ENCODE results near the gene WEE1.
A peak's percentile ranks its signal among the peaks of the same experiment; 100 is the strongest.
"Not testable (repeated sequence)": the region's sequence is repeated elsewhere in the genome, so short reads cannot be mapped to it uniquely, and the experiment has no call there.

The WEE1 gene

GRCh38 chr11:9596926-9597464, 23.5 kb downstream of the WEE1 start:
- Histone ChIP-seq H3K27ac (no peak overlapping the region), H3K36me3 (replicated peaks) (no peaks in the 10 kb centered on the region), H3K27me3 (replicated peaks) (no peaks in the 10 kb centered on the region), H3K4me3 (ENCODE audit: low read depth, low read length) (no peak overlapping the region)
- DNase-seq: no peak
- TF ChIP-seq CTCF (IDR thresholded peaks at IDR 0.05; ENCODE audit: low read depth, low read length, missing control alignments): no peak
- in situ Hi-C loops (cut with HindIII; ENCODE audit: low pct_ligation_motif_present, low sequenced_read_pairs): no loop called here

- no peak for TF ChIP-seq CTCF (IDR thresholded peaks at IDR 0.05; ENCODE audit: low read depth, low read length, missing control alignments)
- Histone ChIP-seq H3K36me3 (replicated peaks) (no peaks in the 10 kb centered on the region), H3K27ac (no peak overlapping the region), H3K27me3 (replicated peaks) (no peaks in the 10 kb centered on the region), H3K4me3 (ENCODE audit: low read depth, low read length) (no peak overlapping the region)
- no peak for DNase-seq
- in situ Hi-C loops (cut with HindIII; ENCODE audit: low pct_ligation_motif_present, low sequenced_read_pairs): no loop called here
Observed at GRCh38 chr11:9600166-9600565, 26.7 kb downstream of the WEE1 start.

GRCh38 chr11:9600644-9601036, 27.2 kb downstream of the WEE1 start:
- DNase-seq: no peak
- H3K36me3 ChIP-seq (replicated peaks): no peaks in the 10 kb centered on the region
- no peaks in the 10 kb centered on the region for H3K27me3 ChIP-seq (replicated peaks)
- in situ Hi-C loops (cut with HindIII; ENCODE audit: low pct_ligation_motif_present, low sequenced_read_pairs): no loop called here
- no peak for TF ChIP-seq CTCF (IDR thresholded peaks at IDR 0.05; ENCODE audit: low read depth, low read length, missing control alignments)
- H3K27ac ChIP-seq: peak overlapping the region; percentile 85
- H3K4me3 ChIP-seq (ENCODE audit: low read depth, low read length): no peak overlapping the region

GRCh38 chr11:9601037-9601875, 27.8 kb downstream of the WEE1 start:
- H3K27ac ChIP-seq: peak overlapping the region; percentile 85

GRCh38 chr11:9601876-9602199, 28.4 kb downstream of the WEE1 start:
- H3K27me3 ChIP-seq (replicated peaks): no peaks in the 10 kb centered on the region
- no peak for DNase-seq
- no peak overlapping the region for H3K4me3 ChIP-seq (ENCODE audit: low read depth, low read length)
- TF ChIP-seq CTCF (IDR thresholded peaks at IDR 0.05; ENCODE audit: low read depth, low read length, missing control alignments): no peak
- H3K36me3 ChIP-seq (replicated peaks): no peaks in the 10 kb centered on the region
- peak overlapping the region; percentile 85 for H3K27ac ChIP-seq
- in situ Hi-C loops (cut with HindIII; ENCODE audit: low pct_ligation_motif_present, low sequenced_read_pairs): no loop called here

More at GRCh38 chr11:9601037-9601875, 27.8 kb downstream of the WEE1 start:
- in situ Hi-C loops (cut with HindIII; ENCODE audit: low pct_ligation_motif_present, low sequenced_read_pairs): no loop called here
- no peaks in the 10 kb centered on the region for H3K36me3 ChIP-seq (replicated peaks)
- H3K4me3 ChIP-seq (ENCODE audit: low read depth, low read length): no peak overlapping the region
- DNase-seq: peak; percentile 95
- no peak for TF ChIP-seq CTCF (IDR thresholded peaks at IDR 0.05; ENCODE audit: low read depth, low read length, missing control alignments)
- H3K27me3 ChIP-seq (replicated peaks): no peaks in the 10 kb centered on the region

GRCh38 chr11:9603214-9603613, 29.7 kb downstream of the WEE1 start:
- DNase-seq; H3K4me3 ChIP-seq (ENCODE audit: low read depth, low read length); H3K36me3 ChIP-seq (replicated peaks); H3K27ac ChIP-seq; in situ Hi-C loops (cut with HindIII; ENCODE audit: low pct_ligation_motif_present, low sequenced_read_pairs); H3K27me3 ChIP-seq (replicated peaks): not testable (repeated sequence)
